ENCODE results near the gene NCAPD2. TPM values are rescaled to one million over a fixed set of nuclear protein-coding genes. Genes with fewer than 3 reads are reported as not detected.

Gene NCAPD2
- total RNA-seq, result 23.0 TPM

- Histone ChIP-seq H3K27ac (ENCODE audit: low read depth, low read length) (peak within 1 kb of the TSS; percentile 99), H3K27me3 (ENCODE audit: control insufficient read depth in 3 of 3, insufficient read depth in 3 of 3, low read length in 3 of 3) (no peaks in the 10 kb centered on the region), H3K4me3 (ENCODE audit: low read length in 3 of 3) (peak within 1 kb of the TSS; percentile 97 to 100 (median 100)), H3K36me3 (ENCODE audit: control insufficient read depth in 3 of 3, insufficient read depth in 3 of 3, low read length in 3 of 3) (peaks cover 9 to 26% (median 9%) of the 10 kb centered on the region in 3 donors), H3K4me1 (ENCODE audit: control insufficient read depth in 3 of 3, insufficient read depth in 3 of 3, low read length in 3 of 3) (peaks cover 17 to 34% (median 20%) of the 10 kb centered on the region in 3 donors), H3K9me3 (ENCODE audit: control insufficient read depth in 3 of 3, low read length in 3 of 3) (no peaks in the 10 kb centered on the region), H3K9ac (ENCODE audit: low read depth in 1 of 3, low read length in 3 of 3) (peak within 1 kb of the TSS; percentile 98 to 99 (median 99))
Observed at GRCh38 chr12:6493497-6494257, at the start of gene NCAPD2. TSS of gene NCAPD2 (plus strand) at chr12:6494102. CDS start at chr12:6495099, 997 bp downstream.

DNA sequence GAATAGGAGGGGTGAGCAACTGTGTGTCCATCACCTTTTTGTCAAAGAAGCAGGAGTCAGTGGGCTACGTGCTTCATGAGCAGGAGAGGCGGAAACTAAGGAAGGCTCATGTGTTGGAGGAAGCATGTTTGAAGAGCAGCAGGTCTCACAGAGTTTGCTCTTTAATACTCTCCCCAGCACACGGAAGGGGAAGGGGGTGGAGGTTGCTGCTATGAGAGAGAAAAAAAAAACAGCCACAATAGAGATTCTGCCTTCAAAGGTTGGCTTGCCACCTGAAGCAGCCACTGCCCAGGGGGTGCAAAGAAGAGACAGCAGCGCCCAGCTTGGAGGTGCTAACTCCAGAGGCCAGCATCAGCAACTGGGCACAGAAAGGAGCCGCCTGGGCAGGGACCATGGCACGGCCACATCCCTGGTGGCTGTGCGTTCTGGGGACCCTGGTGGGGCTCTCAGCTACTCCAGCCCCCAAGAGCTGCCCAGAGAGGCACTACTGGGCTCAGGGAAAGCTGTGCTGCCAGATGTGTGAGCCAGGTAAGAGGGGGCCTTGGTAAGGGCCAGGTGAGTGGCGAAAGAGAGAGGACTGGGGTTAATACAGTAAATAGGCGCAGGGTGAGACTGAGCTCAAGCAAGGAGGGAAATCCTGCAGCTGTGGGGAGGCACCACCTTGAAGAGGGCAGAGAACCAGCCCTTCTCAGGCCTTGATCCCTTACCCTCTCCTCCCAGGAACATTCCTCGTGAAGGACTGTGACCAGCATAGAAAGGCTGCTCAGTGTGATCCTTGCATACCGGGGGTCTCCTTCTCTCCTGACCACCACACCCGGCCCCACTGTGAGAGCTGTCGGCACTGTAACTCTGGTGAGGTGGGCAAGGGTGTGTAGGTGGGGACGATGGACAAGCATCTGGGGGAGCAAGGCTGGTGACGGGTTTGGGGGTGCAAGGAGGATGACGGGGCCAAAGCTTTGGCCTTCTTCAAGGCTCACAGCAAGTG, 48.9 kb upstream of the NCAPD2 start, which contains the start of gene CD27:
Gene CD27, plus strand, starts transcription at position 252 of the 985 bp plus-strand sequence. Its CDS starts 141 bp downstream, at position 393.
- H3K9me3 ChIP-seq (ENCODE audit: control insufficient read depth in 3 of 3, low read length in 3 of 3), result no peaks in the 10 kb centered on the region
- H3K36me3 ChIP-seq (ENCODE audit: control insufficient read depth in 3 of 3, insufficient read depth in 3 of 3, low read length in 3 of 3), result peaks cover 21 to 32% (median 29%) of the 10 kb centered on the region in 3 donors
- H3K4me1 ChIP-seq (ENCODE audit: control insufficient read depth in 3 of 3, insufficient read depth in 3 of 3, low read length in 3 of 3), result peaks cover 2% of the 10 kb centered on the region in 3 donors
- no peak within 1 kb of the TSS for H3K4me3 ChIP-seq (ENCODE audit: low read length in 3 of 3)
- no peak within 1 kb of the TSS for H3K27ac ChIP-seq (ENCODE audit: low read depth, low read length)
- H3K9ac ChIP-seq (ENCODE audit: low read depth in 1 of 3, low read length in 3 of 3), result no peak within 1 kb of the TSS
- no peaks in the 10 kb centered on the region for H3K27me3 ChIP-seq (ENCODE audit: control insufficient read depth in 3 of 3, insufficient read depth in 3 of 3, low read length in 3 of 3)

DNA sequence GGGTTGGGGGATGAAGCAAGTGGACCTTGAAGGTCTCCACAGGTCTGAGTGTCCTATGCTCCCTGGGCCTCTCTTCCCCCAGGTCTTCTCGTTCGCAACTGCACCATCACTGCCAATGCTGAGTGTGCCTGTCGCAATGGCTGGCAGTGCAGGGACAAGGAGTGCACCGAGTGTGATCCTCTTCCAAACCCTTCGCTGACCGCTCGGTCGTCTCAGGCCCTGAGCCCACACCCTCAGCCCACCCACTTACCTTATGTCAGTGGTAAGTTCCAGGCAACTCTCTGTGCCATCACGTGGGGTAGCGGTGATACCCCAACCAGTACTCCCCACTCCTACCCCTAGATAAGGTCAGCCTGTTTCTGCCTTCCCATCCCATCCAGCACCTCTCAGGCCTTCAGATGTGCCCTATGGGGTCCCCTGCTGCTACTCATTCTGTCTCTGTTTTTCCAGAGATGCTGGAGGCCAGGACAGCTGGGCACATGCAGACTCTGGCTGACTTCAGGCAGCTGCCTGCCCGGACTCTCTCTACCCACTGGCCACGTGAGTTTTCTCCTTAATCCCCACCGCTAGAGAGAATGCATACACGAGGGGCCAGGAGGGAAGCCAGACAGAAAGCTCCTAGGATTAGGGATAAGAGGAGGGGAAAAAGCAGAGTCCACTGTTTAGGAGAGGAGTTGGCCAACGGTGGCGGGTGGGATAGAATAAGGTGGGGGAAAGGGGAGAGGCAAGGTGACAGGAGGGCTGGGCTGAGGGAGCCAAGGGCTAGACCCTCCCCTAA, 43.6 kb upstream of the NCAPD2 start:
- peak overlapping the region; percentile 90 to 99 (median 97) for H3K4me3 ChIP-seq (ENCODE audit: low read length in 3 of 3)
- H3K27me3 ChIP-seq (ENCODE audit: control insufficient read depth in 3 of 3, insufficient read depth in 3 of 3, low read length in 3 of 3), result no peaks in the 10 kb centered on the region
- peak overlapping the region; percentile 96 for H3K27ac ChIP-seq (ENCODE audit: low read depth, low read length)
- peak overlapping the region; percentile 94 to 99 (median 94) for H3K9ac ChIP-seq (ENCODE audit: low read depth in 1 of 3, low read length in 3 of 3)
- peaks cover 26 to 37% (median 29%) of the 10 kb centered on the region in 3 donors for H3K4me1 ChIP-seq (ENCODE audit: control insufficient read depth in 3 of 3, insufficient read depth in 3 of 3, low read length in 3 of 3)
- peaks cover 24 to 36% (median 25%) of the 10 kb centered on the region in 3 donors for H3K36me3 ChIP-seq (ENCODE audit: control insufficient read depth in 3 of 3, insufficient read depth in 3 of 3, low read length in 3 of 3)
- H3K9me3 ChIP-seq (ENCODE audit: control insufficient read depth in 3 of 3, low read length in 3 of 3), result no peaks in the 10 kb centered on the region

DNA sequence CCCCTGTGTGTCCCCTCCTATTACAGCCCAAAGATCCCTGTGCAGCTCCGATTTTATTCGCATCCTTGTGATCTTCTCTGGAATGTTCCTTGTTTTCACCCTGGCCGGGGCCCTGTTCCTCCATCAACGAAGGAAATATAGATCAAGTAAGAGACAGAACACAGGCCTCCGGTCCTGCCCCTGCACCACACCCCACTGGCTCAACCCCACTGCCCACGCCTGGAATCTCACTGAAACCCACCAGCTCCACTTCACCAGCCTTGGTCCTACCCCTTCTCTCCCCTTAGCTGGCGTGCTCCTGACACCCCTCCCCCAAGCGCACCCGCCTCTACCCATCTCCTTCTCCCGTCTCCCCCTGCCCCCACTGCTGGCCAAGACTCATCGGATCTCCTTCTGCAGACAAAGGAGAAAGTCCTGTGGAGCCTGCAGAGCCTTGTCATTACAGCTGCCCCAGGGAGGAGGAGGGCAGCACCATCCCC, 43.0 kb upstream of the NCAPD2 start:
- peaks cover 19 to 32% (median 21%) of the 10 kb centered on the region in 3 donors for H3K36me3 ChIP-seq (ENCODE audit: control insufficient read depth in 3 of 3, insufficient read depth in 3 of 3, low read length in 3 of 3)
- H3K4me3 ChIP-seq (ENCODE audit: low read length in 3 of 3), result peak overlapping the region; percentile 90 to 99 (median 97)
- H3K9me3 ChIP-seq (ENCODE audit: control insufficient read depth in 3 of 3, low read length in 3 of 3), result no peaks in the 10 kb centered on the region
- no peaks in the 10 kb centered on the region for H3K27me3 ChIP-seq (ENCODE audit: control insufficient read depth in 3 of 3, insufficient read depth in 3 of 3, low read length in 3 of 3)
- peaks cover 26 to 37% (median 29%) of the 10 kb centered on the region in 3 donors for H3K4me1 ChIP-seq (ENCODE audit: control insufficient read depth in 3 of 3, insufficient read depth in 3 of 3, low read length in 3 of 3)
- H3K9ac ChIP-seq (ENCODE audit: low read depth in 1 of 3, low read length in 3 of 3), result peak overlapping the region; percentile 94 to 99 (median 94)
- H3K27ac ChIP-seq (ENCODE audit: low read depth, low read length), result peak overlapping the region; percentile 96

- peaks cover 19 to 29% (median 21%) of the 10 kb centered on the region in 3 donors for H3K36me3 ChIP-seq (ENCODE audit: control insufficient read depth in 3 of 3, insufficient read depth in 3 of 3, low read length in 3 of 3)
- no peaks in the 10 kb centered on the region for H3K9me3 ChIP-seq (ENCODE audit: control insufficient read depth in 3 of 3, low read length in 3 of 3)
- H3K9ac ChIP-seq (ENCODE audit: low read depth in 1 of 3, low read length in 3 of 3), result peak within 1 kb of the TSS; percentile 94 to 99 (median 94)
Observed at GRCh38 chr12:6451348-6452244, 42.3 kb upstream of the NCAPD2 start, which contains the start of gene TAPBPL. TSS of gene TAPBPL (plus strand) at chr12:6452042. CDS start at chr12:6452249, 207 bp downstream.

DNA sequence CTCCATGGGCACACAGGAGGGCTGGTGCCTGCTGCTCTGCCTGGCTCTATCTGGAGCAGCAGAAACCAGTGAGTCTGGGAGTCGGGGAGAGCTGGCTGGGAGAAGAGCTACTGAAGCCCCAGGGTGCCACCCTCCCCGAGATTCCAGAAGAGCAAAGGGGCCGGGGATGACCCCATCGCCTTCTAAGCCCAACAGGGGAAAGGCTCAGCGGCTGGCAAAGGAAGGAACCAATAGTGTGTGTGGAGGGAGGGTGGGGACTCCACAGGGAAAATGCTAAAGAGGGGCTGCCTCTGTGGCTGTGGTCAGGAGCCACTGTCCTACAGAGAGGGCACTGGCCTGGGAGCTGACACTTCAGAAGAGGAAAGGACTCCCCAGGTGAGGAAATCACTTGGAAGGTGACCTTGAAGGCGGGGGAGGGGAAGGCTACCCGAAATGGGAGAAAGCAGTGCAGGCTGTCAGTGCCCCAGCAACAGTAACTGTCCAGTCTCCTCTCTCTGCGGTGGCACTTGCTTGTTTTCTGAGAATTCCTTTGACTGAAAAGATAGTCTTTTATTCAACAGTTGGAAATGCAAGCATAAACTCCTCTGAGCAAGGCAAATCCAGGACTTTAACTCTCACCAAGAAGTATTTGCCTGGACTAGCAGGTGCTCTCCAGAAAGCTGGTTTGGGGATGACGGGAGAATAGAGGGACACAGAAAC, 41.5 kb upstream of the NCAPD2 start:
- peaks cover 26 to 37% (median 29%) of the 10 kb centered on the region in 3 donors for H3K4me1 ChIP-seq (ENCODE audit: control insufficient read depth in 3 of 3, insufficient read depth in 3 of 3, low read length in 3 of 3)
- H3K9ac ChIP-seq (ENCODE audit: low read depth in 1 of 3, low read length in 3 of 3), result peak overlapping the region; percentile 94 to 99 (median 94)
- H3K9me3 ChIP-seq (ENCODE audit: control insufficient read depth in 3 of 3, low read length in 3 of 3), result no peaks in the 10 kb centered on the region
- peaks cover 21 to 36% (median 25%) of the 10 kb centered on the region in 3 donors for H3K36me3 ChIP-seq (ENCODE audit: control insufficient read depth in 3 of 3, insufficient read depth in 3 of 3, low read length in 3 of 3)
- peak overlapping the region; percentile 96 for H3K27ac ChIP-seq (ENCODE audit: low read depth, low read length)
- H3K27me3 ChIP-seq (ENCODE audit: control insufficient read depth in 3 of 3, insufficient read depth in 3 of 3, low read length in 3 of 3), result no peaks in the 10 kb centered on the region
- peak overlapping the region; percentile 90 to 99 (median 97) for H3K4me3 ChIP-seq (ENCODE audit: low read length in 3 of 3)

More at GRCh38 chr12:6451348-6452244, 42.3 kb upstream of the NCAPD2 start, which contains the start of gene TAPBPL:
- Histone ChIP-seq H3K4me3 (ENCODE audit: low read length in 3 of 3) (peak within 1 kb of the TSS; percentile 90 to 99 (median 97)), H3K27me3 (ENCODE audit: control insufficient read depth in 3 of 3, insufficient read depth in 3 of 3, low read length in 3 of 3) (no peaks in the 10 kb centered on the region), H3K27ac (ENCODE audit: low read depth, low read length) (peak within 1 kb of the TSS; percentile 96), H3K4me1 (ENCODE audit: control insufficient read depth in 3 of 3, insufficient read depth in 3 of 3, low read length in 3 of 3) (peaks cover 26 to 37% (median 29%) of the 10 kb centered on the region in 3 donors)

GRCh38 chr12:6452944-6453630, 40.8 kb upstream of the NCAPD2 start:
- peak overlapping the region; percentile 90 to 99 (median 97) for H3K4me3 ChIP-seq (ENCODE audit: low read length in 3 of 3)
- peak overlapping the region; percentile 96 for H3K27ac ChIP-seq (ENCODE audit: low read depth, low read length)
- H3K36me3 ChIP-seq (ENCODE audit: control insufficient read depth in 3 of 3, insufficient read depth in 3 of 3, low read length in 3 of 3), result peaks cover 24 to 38% (median 28%) of the 10 kb centered on the region in 3 donors
- H3K9ac ChIP-seq (ENCODE audit: low read depth in 1 of 3, low read length in 3 of 3), result peak overlapping the region; percentile 94 to 99 (median 94)
- no peaks in the 10 kb centered on the region for H3K27me3 ChIP-seq (ENCODE audit: control insufficient read depth in 3 of 3, insufficient read depth in 3 of 3, low read length in 3 of 3)
- H3K9me3 ChIP-seq (ENCODE audit: control insufficient read depth in 3 of 3, low read length in 3 of 3), result no peaks in the 10 kb centered on the region
- H3K4me1 ChIP-seq (ENCODE audit: control insufficient read depth in 3 of 3, insufficient read depth in 3 of 3, low read length in 3 of 3), result peaks cover 26 to 37% (median 29%) of the 10 kb centered on the region in 3 donors

Data from skeletal muscle tissue (tissue), 4 donors.